Vagina (tissue), 2 donors: ENCODE data around the gene PCBD2. TPM values are rescaled to one million over a fixed set of nuclear protein-coding genes. Genes with fewer than 3 reads are reported as not detected.

Experiments
- DNase-seq, 2 donors: peaks; one replicate each; pipeline ENCODE4 v3.0.0-alpha.2; 2017; ENCODE audit errors: extremely low spot score in 2 of 2
- H3K27ac ChIP-seq: fragments of 200-600 bp; sonication (generic); one replicate; pipeline ENCODE4 v1.5.1; 2019
- H3K27me3 ChIP-seq: fragments of 200-600 bp; sonication (generic); one replicate; pipeline ENCODE4 v1.5.1; 2019
- H3K36me3 ChIP-seq, 2 donors: fragments of 200-600 bp; sonication (generic); one replicate each; pipeline ENCODE4 v1.5.1; 2017 to 2019
- H3K4me1 ChIP-seq: fragments of 200-600 bp; sonication (generic); one replicate; pipeline ENCODE4 v1.5.1; 2019
- H3K4me3 ChIP-seq, 2 donors: fragments of 200-600 bp; sonication (generic); 1 replicate in 1 of 2; 2 replicates in 1 of 2; pipeline ENCODE4 v1.5.1; 2016 to 2019
- H3K9me3 ChIP-seq: fragments of 200-600 bp; sonication (generic); one replicate; pipeline ENCODE4 v1.5.1; 2019
- CTCF ChIP-seq, 3 experiments: fragments of 450-650 bp in 2 of 3; fragments of 200-600 bp in 1 of 3; sonication (generic) in 1 of 3; IDR thresholded peaks; one replicate each; pipeline ENCODE4 v1.5.1; 2017 to 2019; ENCODE audit warnings: antibody characterized with exemption in 3 of 3, mild to moderate bottlenecking in 2 of 3, moderate library complexity in 2 of 3
- POLR2A ChIP-seq, 2 donors: fragments of 450-650 bp; IDR thresholded peaks; one replicate each; pipeline ENCODE4 v1.6.1; 2017; ENCODE audit warnings: antibody characterized with exemption in 2 of 2, mild to moderate bottlenecking in 2 of 2, moderate library complexity in 2 of 2
- POLR2AphosphoS5 ChIP-seq, 2 donors: sonication (generic); formaldehyde crosslinking; IDR thresholded peaks; one replicate each; pipeline ENCODE4 v1.9.0; 2017; ENCODE audit warnings: antibody characterized with exemption in 2 of 2, mild to moderate bottlenecking in 2 of 2, low read depth in 1 of 2; ENCODE audit not compliant: insufficient read depth in 1 of 2
- intact Hi-C: fragments of 100-400 bp; cut with DNase I; formaldehyde crosslinking; loops from one replicate; pipeline ENCODE4 v1.15.1; 2023
- total RNA-seq: library from RNA; depleted of rRNA; stranded (reverse); fragments of >200 nt; gene quantifications from one replicate; pipeline ENCODE4 v1.2.3, GENCODE V29; 2016

PCBD2 gene
- total RNA-seq, 1 donor from 2014 or later = 6.1 TPM

- Histone ChIP-seq H3K27me3 (no peaks in the 10 kb centered on the region), H3K36me3 (no peaks in the 10 kb centered on the region), H3K27ac (no peak overlapping the region), H3K9me3 (no peaks in the 10 kb centered on the region), H3K4me3 (no peak overlapping the region), H3K4me1 (no peaks in the 10 kb centered on the region)
- no peak for TF ChIP-seq POLR2A (IDR thresholded peaks at IDR 0.05)
- TF ChIP-seq POLR2AphosphoS5 (IDR thresholded peaks at IDR 0.05; ENCODE audit: insufficient read depth in 1 of 2, low read depth in 1 of 2) = no peak
- TF ChIP-seq CTCF (IDR thresholded peaks at IDR 0.05) = no peak
- DNase-seq = no peak
- intact Hi-C loops = no loop called here
These were observed 63.1 kb downstream of the PCBD2 start for GRCh38 chr5:134968055-134968454.

GRCh38 chr5:134969166-134969565, 64.2 kb downstream of the PCBD2 start:
- no peaks in the 10 kb centered on the region for H3K4me1 ChIP-seq
- no peaks in the 10 kb centered on the region for H3K9me3 ChIP-seq
- no peak for TF ChIP-seq POLR2AphosphoS5 (IDR thresholded peaks at IDR 0.05; ENCODE audit: insufficient read depth in 1 of 2, low read depth in 1 of 2)
- no peak for TF ChIP-seq POLR2A (IDR thresholded peaks at IDR 0.05)
- no peak for TF ChIP-seq CTCF (IDR thresholded peaks at IDR 0.05)
- no peak overlapping the region for H3K4me3 ChIP-seq
- intact Hi-C loops = no loop called here
- H3K27ac ChIP-seq = no peak overlapping the region
- H3K36me3 ChIP-seq = no peaks in the 10 kb centered on the region
- no peaks in the 10 kb centered on the region for H3K27me3 ChIP-seq
- no peak for DNase-seq

GRCh38 chr5:134975078-134975715, 70.3 kb downstream of the PCBD2 start:
- no peaks in the 10 kb centered on the region for H3K27me3 ChIP-seq
- intact Hi-C loops = no loop called here
- H3K4me1 ChIP-seq = no peaks in the 10 kb centered on the region
- no peak for DNase-seq
- TF ChIP-seq POLR2AphosphoS5 (IDR thresholded peaks at IDR 0.05; ENCODE audit: insufficient read depth in 1 of 2, low read depth in 1 of 2) (no peak), CTCF (IDR thresholded peaks at IDR 0.05) (no peak), POLR2A (IDR thresholded peaks at IDR 0.05) (no peak)
- H3K4me3 ChIP-seq = no peak overlapping the region
- H3K36me3 ChIP-seq = no peaks in the 10 kb centered on the region
- no peak overlapping the region for H3K27ac ChIP-seq
- peaks cover 9% of the 10 kb centered on the region for H3K9me3 ChIP-seq

GRCh38 chr5:134975843-134976242, 70.9 kb downstream of the PCBD2 start:
- H3K9me3 ChIP-seq = peaks cover 9% of the 10 kb centered on the region
- H3K27me3 ChIP-seq = no peaks in the 10 kb centered on the region
- no peaks in the 10 kb centered on the region for H3K4me1 ChIP-seq
- no peak overlapping the region for H3K27ac ChIP-seq
- H3K4me3 ChIP-seq = no peak overlapping the region
- H3K36me3 ChIP-seq = no peaks in the 10 kb centered on the region
- DNase-seq = no peak
- no peak for TF ChIP-seq POLR2A (IDR thresholded peaks at IDR 0.05)
- no peak for TF ChIP-seq POLR2AphosphoS5 (IDR thresholded peaks at IDR 0.05; ENCODE audit: insufficient read depth in 1 of 2, low read depth in 1 of 2)
- TF ChIP-seq CTCF (IDR thresholded peaks at IDR 0.05) = no peak
- intact Hi-C loops = no loop called here

GRCh38 chr5:134976841-134977240, 71.9 kb downstream of the PCBD2 start:
- no peak for DNase-seq
- Histone ChIP-seq H3K27ac (no peak overlapping the region), H3K4me3 (no peak overlapping the region), H3K9me3 (peaks cover 15% of the 10 kb centered on the region), H3K4me1 (no peaks in the 10 kb centered on the region), H3K27me3 (no peaks in the 10 kb centered on the region), H3K36me3 (no peaks in the 10 kb centered on the region)
- intact Hi-C loops = no loop called here
- TF ChIP-seq POLR2A (IDR thresholded peaks at IDR 0.05) (no peak), CTCF (IDR thresholded peaks at IDR 0.05) (no peak), POLR2AphosphoS5 (IDR thresholded peaks at IDR 0.05; ENCODE audit: insufficient read depth in 1 of 2, low read depth in 1 of 2) (no peak)
